GM21786 (cell line): ENCODE measurements around the gene FOXJ1.

Experiments
- ATAC-seq: cut with Tn5 transposase; IDR thresholded peaks from one replicate; pipeline ENCODE4 v1.9.1; 2021; ENCODE audit not compliant: unreplicated experiment

The FOXJ1 gene

GRCh38 chr17:76160896-76161528 lies 20.0 kb upstream of the FOXJ1 start:
- no peak for ATAC-seq

DNA sequence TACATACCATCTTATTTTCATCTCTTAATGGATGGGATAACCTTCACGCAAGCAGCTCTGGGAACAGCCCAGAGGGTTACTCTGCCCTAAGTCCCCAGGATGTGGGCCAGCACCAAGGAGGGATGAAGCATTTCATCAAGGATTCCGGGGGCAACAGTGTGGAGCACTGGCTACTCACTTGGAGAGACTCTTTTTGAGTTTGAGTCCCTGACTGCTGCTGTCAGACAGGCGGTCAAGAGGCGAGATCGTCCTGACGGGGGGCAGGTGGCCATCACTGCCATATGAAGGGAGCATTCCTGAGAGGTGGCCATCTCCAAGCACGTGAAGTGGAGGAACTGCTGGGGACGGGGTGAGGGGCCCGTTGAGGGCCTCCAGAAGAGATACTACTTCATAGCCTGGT lies 18.1 kb upstream of the FOXJ1 start:
- no peak for ATAC-seq

DNA sequence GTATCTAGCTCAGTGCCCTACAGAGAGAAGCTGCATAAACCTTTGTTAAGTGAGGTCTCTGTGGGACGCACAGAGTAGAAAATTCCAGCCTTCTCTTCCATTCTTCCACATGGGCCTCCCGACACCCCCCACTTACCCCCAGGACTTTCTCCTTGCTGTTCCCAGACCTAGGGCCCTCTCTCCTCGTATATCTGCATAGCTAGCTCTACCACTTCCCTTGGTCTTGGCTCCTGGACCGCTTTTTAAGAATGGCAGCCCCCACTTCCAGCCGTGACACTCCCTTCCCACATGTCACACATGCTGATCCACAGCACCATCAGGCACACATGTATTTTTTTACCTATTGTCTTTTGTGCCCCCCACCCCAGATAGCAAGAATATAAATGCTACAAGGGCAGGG lies 16.7 kb upstream of the FOXJ1 start:
- ATAC-seq, result no peak

- no peak for ATAC-seq
Measured at GRCh38 chr17:76156662-76156991, 15.6 kb upstream of the FOXJ1 start.

DNA sequence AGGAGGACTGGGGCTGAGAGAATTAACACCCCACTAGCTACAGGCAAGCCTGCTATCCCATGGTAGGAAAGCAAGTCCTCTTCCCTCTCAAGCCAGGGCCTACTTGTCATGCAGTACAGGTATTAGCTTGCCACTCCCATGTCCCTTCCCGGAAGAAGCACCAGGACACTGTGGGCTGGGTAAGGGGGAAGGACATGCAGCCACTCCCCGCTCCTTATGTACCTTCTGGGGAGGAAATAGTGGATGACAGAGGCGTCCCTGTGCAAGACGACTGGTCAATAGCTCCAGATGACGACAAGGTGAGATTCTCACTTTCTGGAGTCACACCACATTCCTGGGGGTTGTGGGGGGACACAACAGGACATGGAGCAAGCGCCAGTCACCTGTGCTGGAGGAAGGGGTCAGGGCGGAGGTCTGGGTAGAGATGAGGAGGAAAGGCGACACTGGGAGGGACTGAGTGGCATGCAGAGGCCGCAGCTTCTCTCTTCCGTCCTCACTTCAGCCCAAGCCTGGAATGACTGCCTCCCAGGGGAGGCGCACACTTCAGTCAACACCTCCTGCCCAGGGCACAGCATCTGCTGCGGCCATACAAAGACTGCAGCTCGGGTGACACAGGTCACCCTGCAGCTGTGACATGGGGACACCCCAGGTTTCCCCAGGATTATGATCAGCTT lies 15.1 kb upstream of the FOXJ1 start:
- ATAC-seq, result no peak

GRCh38 chr17:76154936-76155845 lies 14.1 kb upstream of the FOXJ1 start:
- no peak for ATAC-seq

GRCh38 chr17:76154292-76154691 lies 13.2 kb upstream of the FOXJ1 start:
- no peak for ATAC-seq

DNA sequence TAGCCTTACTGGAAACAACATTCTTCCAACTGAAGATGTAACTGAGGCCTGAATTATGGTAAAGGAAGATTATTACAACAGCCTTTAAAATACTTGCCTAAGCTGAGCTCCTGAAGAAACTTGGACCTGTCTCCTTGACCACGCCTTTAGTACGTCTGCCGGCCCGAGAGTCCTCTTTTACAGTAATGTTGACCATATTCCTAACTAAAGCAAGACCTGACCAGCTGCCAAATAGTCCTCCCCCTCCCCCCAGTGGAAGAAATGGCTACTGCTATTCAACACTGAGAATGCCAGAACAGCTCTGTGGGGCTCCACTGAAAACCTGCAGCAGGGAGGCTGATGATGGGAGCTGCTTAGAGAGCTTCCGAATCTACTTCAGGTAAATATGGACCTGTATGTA lies 12.6 kb upstream of the FOXJ1 start:
- ATAC-seq, result no peak

GRCh38 chr17:76153202-76153601 lies 12.2 kb upstream of the FOXJ1 start:
- ATAC-seq, result no peak

- ATAC-seq, result no peak
Measured at GRCh38 chr17:76152591-76152990, 11.5 kb upstream of the FOXJ1 start.

DNA sequence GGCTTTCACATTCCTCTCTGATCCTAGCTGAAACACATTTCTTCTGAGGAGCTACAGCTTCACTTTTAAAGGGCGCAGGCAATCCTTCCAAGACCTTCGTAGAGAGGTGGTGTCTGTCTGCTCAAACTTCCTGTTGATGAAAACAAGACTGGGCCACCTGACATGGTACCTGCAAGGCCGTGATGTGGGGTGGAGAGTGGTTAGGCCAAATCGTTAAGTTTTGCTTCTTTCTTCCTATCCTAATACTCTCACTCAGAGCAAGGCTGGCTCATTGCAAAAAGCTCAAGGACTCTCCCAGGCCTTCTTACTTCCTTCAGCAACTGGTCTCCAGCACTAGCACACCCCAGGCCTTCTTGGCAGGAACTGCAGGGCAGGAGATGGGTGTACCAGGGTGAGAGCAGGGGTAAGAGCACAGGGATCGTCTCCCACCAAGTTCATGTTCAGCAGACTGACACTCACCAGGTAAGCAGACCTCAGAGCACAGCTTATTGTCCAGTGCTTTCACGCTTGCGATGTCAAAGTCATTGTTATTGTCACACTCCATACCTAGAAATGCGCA lies 10.9 kb upstream of the FOXJ1 start:
- ATAC-seq, result no peak

DNA sequence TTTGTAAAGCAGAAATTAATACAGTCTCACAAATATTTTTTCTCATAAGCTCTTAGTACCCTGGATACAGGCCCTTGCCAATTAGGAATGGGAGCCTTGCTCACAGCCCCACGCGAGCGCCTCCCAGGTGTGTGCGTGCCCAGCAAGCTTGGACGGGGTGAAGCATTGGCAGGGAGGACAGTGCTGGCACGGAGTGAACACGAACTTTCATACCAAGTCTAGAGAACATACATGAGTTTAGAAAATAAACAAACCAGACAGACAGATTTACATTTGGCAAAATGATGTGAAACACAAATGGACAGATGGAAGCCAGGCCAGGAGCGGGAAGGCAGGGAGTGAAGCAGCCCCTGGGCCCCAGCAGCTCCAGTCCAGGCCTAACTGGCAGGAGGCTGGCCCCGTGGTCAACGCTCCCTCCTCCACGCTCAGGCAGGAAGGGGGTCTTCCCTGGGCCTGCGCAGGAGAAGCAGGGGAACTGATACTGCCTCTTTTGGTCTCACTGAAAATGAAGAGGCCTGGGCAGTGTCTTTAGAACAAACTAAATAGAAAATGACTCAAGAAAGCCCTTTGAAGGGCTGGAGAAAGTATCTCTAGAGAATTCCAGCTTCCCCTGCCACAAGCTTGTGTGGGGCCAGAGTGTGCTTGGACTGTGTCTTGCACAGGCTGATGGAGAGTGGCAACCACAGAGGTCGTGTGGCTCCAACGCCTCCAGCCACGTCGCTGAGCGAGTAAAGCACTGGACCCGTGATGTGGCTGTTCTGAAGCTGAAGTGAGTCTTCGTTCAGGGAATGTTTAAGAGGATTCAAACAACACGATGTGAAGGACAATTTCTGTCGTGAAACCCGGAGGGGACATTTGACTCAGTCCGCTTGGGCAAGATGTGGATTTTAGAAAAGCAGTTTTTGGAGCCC lies 9.9 kb upstream of the FOXJ1 start:
- ATAC-seq, result no peak

DNA sequence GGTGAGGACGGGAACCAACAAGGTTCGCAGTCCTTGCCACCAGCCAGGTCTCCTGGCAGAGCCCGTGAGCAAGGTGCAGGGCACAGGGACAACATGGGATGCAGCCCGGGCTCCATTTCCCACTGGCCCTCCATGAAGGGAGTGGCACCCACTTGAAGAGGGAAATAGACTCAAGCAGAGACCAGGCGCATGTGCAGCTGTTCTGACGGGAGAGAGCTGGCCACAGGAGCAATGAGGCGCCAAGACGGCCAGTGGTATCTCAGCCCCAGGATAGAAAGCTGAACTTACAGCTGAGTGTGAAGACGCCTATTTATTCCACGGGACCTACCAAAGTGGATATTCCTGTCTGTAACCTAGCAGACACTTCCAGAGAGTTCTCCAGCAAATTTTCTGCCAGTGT lies 8.2 kb upstream of the FOXJ1 start:
- ATAC-seq, result no peak

- ATAC-seq, result no peak
Measured at GRCh38 chr17:76148015-76148326, 6.9 kb upstream of the FOXJ1 start.

- ATAC-seq, result no peak
Measured at GRCh38 chr17:76147211-76148014, 6.4 kb upstream of the FOXJ1 start.

DNA sequence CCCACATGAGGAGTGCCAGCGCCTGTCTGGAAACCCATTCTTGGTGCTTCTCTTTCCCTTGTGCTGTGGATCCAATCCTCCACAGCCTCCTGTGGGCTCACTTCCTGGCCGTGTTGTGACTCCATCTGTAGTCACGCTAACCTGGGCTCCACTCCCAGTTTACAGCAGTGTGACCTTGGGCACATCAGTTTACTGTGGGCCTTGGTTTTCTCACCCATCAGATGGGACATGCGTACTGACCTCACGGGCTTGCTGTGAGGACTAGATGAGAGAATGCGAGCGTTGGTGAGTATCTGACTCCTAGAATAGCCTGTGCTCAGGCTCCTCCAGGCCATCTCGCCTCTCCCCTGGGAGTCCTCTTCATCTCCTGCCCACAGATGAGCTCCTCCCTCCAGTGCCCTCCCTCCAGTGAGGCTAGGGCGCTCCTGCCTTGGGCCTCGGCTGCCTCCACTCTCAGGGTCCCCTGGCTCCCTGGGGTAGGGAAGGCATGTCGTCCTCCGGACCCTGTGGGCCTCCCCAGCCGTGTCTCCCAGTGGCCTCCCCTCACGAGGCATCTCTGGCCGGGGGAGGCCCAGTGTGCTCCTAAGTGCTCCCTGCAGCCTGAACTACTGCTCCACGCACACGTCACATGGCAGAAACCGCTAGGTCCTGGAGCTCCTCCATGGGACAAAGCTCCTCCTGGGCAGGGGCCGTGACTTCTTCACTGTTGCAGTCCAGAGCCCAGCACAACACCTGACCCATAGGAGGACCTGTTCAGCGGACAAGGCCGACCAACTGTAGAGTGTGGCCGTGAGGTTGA lies 5.2 kb upstream of the FOXJ1 start:
- no peak for ATAC-seq

- no peak for ATAC-seq
Measured at GRCh38 chr17:76145231-76146052, 4.4 kb upstream of the FOXJ1 start.

GRCh38 chr17:76142585-76143041 lies 1.6 kb upstream of the FOXJ1 start:
- no peak for ATAC-seq
